Adrenal gland (tissue), 5 donors: ENCODE results near the gene A3GALT2.

Source experiments
- POLR2A ChIP-seq, 2 donors: fragments of 450-650 bp; IDR thresholded peaks; one replicate each; pipeline ENCODE4 v1.6.1; 2017; ENCODE audit warnings: antibody characterized with exemption in 2 of 2, mild to moderate bottlenecking in 2 of 2, moderate library complexity in 1 of 2
- TF ChIP-seq, protein P1 (sequence below), 6 experiments: fragments of 450-650 bp in 4 of 6; fragments of 200-600 bp in 2 of 6; sonication (generic) in 1 of 6; IDR thresholded peaks; 1 replicate in 5 of 6; 2 replicates in 1 of 6; pipeline versions ENCODE4 v1.5.1 to v1.8.0; 2016 to 2021; ENCODE audit warnings: antibody characterized with exemption in 6 of 6, mild to moderate bottlenecking in 2 of 6, moderate library complexity in 1 of 6
- donor health status: DM: no; HTN: no; CAD: no.

DNA sequence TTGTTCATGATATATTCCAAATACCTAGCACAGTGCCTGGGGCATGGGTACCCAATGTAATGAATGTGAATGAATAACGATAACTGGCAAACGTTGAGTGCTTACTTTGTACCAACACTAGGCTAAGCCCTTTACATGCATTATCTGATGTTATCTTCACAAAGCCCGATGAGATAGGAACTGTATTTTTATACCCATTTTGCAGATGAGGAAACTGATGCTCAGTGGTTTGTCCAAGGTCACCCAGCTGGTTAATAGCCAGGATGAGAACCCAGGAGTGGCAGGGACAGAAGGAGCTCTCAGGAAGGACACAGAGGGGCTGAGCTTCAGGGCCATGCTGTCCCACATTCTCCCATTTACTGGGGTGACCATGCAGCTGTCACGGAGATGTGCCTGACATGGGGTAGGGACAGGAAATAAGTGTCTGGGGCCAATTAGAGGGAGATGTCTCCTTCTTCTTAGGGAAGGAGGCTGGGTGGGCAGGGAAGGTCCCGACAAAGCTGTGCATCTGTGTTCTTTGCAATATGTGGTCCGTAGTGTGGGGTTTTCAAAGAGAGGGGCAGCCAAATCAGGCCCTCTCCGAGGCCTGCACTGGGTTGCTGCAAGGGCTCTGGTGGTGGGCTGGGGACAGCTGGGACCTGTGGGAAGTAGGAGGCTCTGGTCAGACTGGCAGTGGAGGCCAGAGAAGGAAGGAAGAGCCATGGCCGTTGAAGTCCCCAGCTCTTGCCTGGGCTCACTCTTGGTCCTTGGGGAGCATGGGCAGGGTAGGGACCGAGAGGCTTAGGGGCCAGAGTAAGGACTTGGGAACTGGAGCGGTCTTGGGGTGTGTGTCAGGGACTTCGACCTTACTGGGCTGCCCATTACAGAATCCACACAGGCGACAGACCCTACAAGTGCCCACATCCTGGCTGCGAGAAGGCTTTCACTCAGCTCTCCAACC is 26.6 kb downstream of the A3GALT2 start:
- TF ChIP-seq, protein P1, sequence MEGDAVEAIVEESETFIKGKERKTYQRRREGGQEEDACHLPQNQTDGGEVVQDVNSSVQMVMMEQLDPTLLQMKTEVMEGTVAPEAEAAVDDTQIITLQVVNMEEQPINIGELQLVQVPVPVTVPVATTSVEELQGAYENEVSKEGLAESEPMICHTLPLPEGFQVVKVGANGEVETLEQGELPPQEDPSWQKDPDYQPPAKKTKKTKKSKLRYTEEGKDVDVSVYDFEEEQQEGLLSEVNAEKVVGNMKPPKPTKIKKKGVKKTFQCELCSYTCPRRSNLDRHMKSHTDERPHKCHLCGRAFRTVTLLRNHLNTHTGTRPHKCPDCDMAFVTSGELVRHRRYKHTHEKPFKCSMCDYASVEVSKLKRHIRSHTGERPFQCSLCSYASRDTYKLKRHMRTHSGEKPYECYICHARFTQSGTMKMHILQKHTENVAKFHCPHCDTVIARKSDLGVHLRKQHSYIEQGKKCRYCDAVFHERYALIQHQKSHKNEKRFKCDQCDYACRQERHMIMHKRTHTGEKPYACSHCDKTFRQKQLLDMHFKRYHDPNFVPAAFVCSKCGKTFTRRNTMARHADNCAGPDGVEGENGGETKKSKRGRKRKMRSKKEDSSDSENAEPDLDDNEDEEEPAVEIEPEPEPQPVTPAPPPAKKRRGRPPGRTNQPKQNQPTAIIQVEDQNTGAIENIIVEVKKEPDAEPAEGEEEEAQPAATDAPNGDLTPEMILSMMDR (IDR thresholded peaks at IDR 0.05), result no peak
- no peak for TF ChIP-seq POLR2A (IDR thresholded peaks at IDR 0.05)
